Effector memory CD4-positive, alpha-beta T cell (primary cell): ENCODE results near the gene VMAC.

Experiments used
- DNase-seq, 3 donors: peaks; one replicate each; pipeline ENCODE4 v3.0.0-alpha.2; 2020
- H3K27ac ChIP-seq: 2 replicates; pipeline ENCODE4 v1.7.0; 2013; ENCODE audit warnings: mild to moderate bottlenecking, low read length, moderate library complexity; ENCODE audit not compliant: insufficient read depth, poor library complexity, severe bottlenecking
- H3K27me3 ChIP-seq: replicated peaks from 2 replicates; pipeline ENCODE4 v1.7.0; 2013; ENCODE audit warnings: mild to moderate bottlenecking, low read length; ENCODE audit not compliant: insufficient read depth, control insufficient read depth, poor library complexity, severe bottlenecking
- H3K36me3 ChIP-seq: 2 replicates; pipeline ENCODE4 v1.7.0; 2013; ENCODE audit warnings: mild to moderate bottlenecking, low read length, moderate library complexity; ENCODE audit not compliant: control insufficient read depth, insufficient read depth
- H3K4me1 ChIP-seq: 2 replicates; pipeline ENCODE4 v1.7.0; 2013; ENCODE audit warnings: low read length, mild to moderate bottlenecking; ENCODE audit not compliant: control insufficient read depth, insufficient read depth, poor library complexity, severe bottlenecking
- H3K4me3 ChIP-seq: 2 replicates; pipeline ENCODE4 v1.7.0; 2013; ENCODE audit warnings: low read length, low read depth, mild to moderate bottlenecking; ENCODE audit not compliant: insufficient read depth, poor library complexity, severe bottlenecking
- H3K9me3 ChIP-seq: 2 replicates; pipeline ENCODE4 v1.7.0; 2013; ENCODE audit warnings: mild to moderate bottlenecking, low read length, moderate library complexity; ENCODE audit not compliant: control insufficient read depth

The VMAC gene

GRCh38 chr19:5929625-5930024 lies 25.0 kb downstream of the VMAC start:
- no peaks in the 10 kb centered on the region for H3K4me1 ChIP-seq
- DNase-seq: no peak
- H3K27ac ChIP-seq: no peak overlapping the region
- no peak overlapping the region for H3K4me3 ChIP-seq
- no peaks in the 10 kb centered on the region for H3K27me3 ChIP-seq
- H3K36me3 ChIP-seq: peaks cover 85% of the 10 kb centered on the region
- H3K9me3 ChIP-seq: no peaks in the 10 kb centered on the region

- peaks cover 80% of the 10 kb centered on the region for H3K36me3 ChIP-seq
- H3K27me3 ChIP-seq: no peaks in the 10 kb centered on the region
- no peak for DNase-seq
- H3K4me1 ChIP-seq: no peaks in the 10 kb centered on the region
- no peak overlapping the region for H3K27ac ChIP-seq
- no peak overlapping the region for H3K4me3 ChIP-seq
- H3K9me3 ChIP-seq: no peaks in the 10 kb centered on the region
Observed at GRCh38 chr19:5931251-5931650, 26.6 kb downstream of the VMAC start.

- Histone ChIP-seq H3K27me3 (no peaks in the 10 kb centered on the region), H3K4me1 (no peaks in the 10 kb centered on the region), H3K9me3 (no peaks in the 10 kb centered on the region), H3K36me3 (peaks cover 77% of the 10 kb centered on the region), H3K4me3 (no peak overlapping the region), H3K27ac (no peak overlapping the region)
- no peak for DNase-seq
Observed at GRCh38 chr19:5932146-5932545, 27.5 kb downstream of the VMAC start.

GRCh38 chr19:5932609-5933262 lies 28.1 kb downstream of the VMAC start:
- H3K4me1 ChIP-seq: no peaks in the 10 kb centered on the region
- H3K36me3 ChIP-seq: peaks cover 77% of the 10 kb centered on the region
- no peak overlapping the region for H3K27ac ChIP-seq
- no peak overlapping the region for H3K4me3 ChIP-seq
- no peak for DNase-seq
- H3K9me3 ChIP-seq: no peaks in the 10 kb centered on the region
- H3K27me3 ChIP-seq: no peaks in the 10 kb centered on the region

- no peak overlapping the region for H3K4me3 ChIP-seq
- no peaks in the 10 kb centered on the region for H3K27me3 ChIP-seq
- no peaks in the 10 kb centered on the region for H3K4me1 ChIP-seq
- peaks cover 72% of the 10 kb centered on the region for H3K36me3 ChIP-seq
- no peak for DNase-seq
- H3K9me3 ChIP-seq: no peaks in the 10 kb centered on the region
- no peak overlapping the region for H3K27ac ChIP-seq
Observed at GRCh38 chr19:5933391-5934068, 28.9 kb downstream of the VMAC start.

GRCh38 chr19:5934069-5934401 lies 29.4 kb downstream of the VMAC start:
- DNase-seq: no peak
- Histone ChIP-seq H3K9me3 (no peaks in the 10 kb centered on the region), H3K36me3 (peaks cover 67% of the 10 kb centered on the region), H3K27me3 (no peaks in the 10 kb centered on the region), H3K4me3 (no peak overlapping the region), H3K27ac (no peak overlapping the region), H3K4me1 (no peaks in the 10 kb centered on the region)

GRCh38 chr19:5934774-5935472 lies 30.3 kb downstream of the VMAC start:
- Histone ChIP-seq H3K4me1 (no peaks in the 10 kb centered on the region), H3K9me3 (no peaks in the 10 kb centered on the region), H3K27me3 (no peaks in the 10 kb centered on the region), H3K4me3 (no peak overlapping the region), H3K27ac (no peak overlapping the region), H3K36me3 (peaks cover 65% of the 10 kb centered on the region)
- DNase-seq: no peak

GRCh38 chr19:5935473-5936291 lies 31.0 kb downstream of the VMAC start:
- H3K9me3 ChIP-seq: no peaks in the 10 kb centered on the region
- no peak overlapping the region for H3K4me3 ChIP-seq
- H3K36me3 ChIP-seq: peaks cover 64% of the 10 kb centered on the region
- H3K4me1 ChIP-seq: no peaks in the 10 kb centered on the region
- H3K27ac ChIP-seq: no peak overlapping the region
- H3K27me3 ChIP-seq: no peaks in the 10 kb centered on the region
- no peak for DNase-seq

- Histone ChIP-seq H3K4me1 (no peaks in the 10 kb centered on the region), H3K27me3 (no peaks in the 10 kb centered on the region), H3K27ac (no peak overlapping the region), H3K9me3 (no peaks in the 10 kb centered on the region), H3K4me3 (no peak overlapping the region), H3K36me3 (peaks cover 63% of the 10 kb centered on the region)
- DNase-seq: no peak
Observed at GRCh38 chr19:5936292-5936592, 31.6 kb downstream of the VMAC start.

- Histone ChIP-seq H3K36me3 (peaks cover 52% of the 10 kb centered on the region), H3K27me3 (no peaks in the 10 kb centered on the region), H3K4me3 (no peak overlapping the region), H3K27ac (no peak overlapping the region), H3K4me1 (no peaks in the 10 kb centered on the region), H3K9me3 (no peaks in the 10 kb centered on the region)
- DNase-seq: no peak
Observed at GRCh38 chr19:5937550-5937949, 32.9 kb downstream of the VMAC start.
